Endometrial microvascular endothelial cells (primary cell): ENCODE data around the gene NEURL2. TPM values are rescaled to one million over a fixed set of nuclear protein-coding genes. Genes with fewer than 3 reads are reported as not detected.
"Not testable (repeated sequence)": the region's sequence is repeated elsewhere in the genome, so short reads cannot be mapped to it uniquely, and the experiment has no call there.

Experiments used
- in situ Hi-C: cut with HindIII; loops from 2 replicates; pipeline ENCODE4 v1.10.0; 2017; ENCODE audit warnings: low sequenced_read_pairs, low pct_unique_long_range_greater_than_20kb; ENCODE audit errors: inconsistent ontology term
- total RNA-seq: library from RNA; depleted of rRNA; stranded (reverse); fragments of >200 nt; gene quantifications from one replicate; pipeline ENCODE4 v1.2.3, GENCODE V29; 2015; ENCODE audit errors: inconsistent ontology term

The NEURL2 gene
- total RNA-seq, 1 donor from 2014 or later: 1.5 TPM

GRCh38 chr20:45882469-45883099 is 8.4 kb downstream of the NEURL2 start:
- in situ Hi-C loops: no loop called here

- in situ Hi-C loops: no loop called here
These were observed 9.8 kb downstream of the NEURL2 start, which contains the start of gene ZSWIM1 for GRCh38 chr20:45880988-45881788. Gene ZSWIM1, plus strand, starts transcription at chr20:45881227. Its CDS starts 1,366 bp downstream, at chr20:45882593.

GRCh38 chr20:45878076-45878761 is 12.8 kb downstream of the NEURL2 start:
- in situ Hi-C loops: no loop called here

GRCh38 chr20:45874576-45874975 is 16.4 kb downstream of the NEURL2 start:
- in situ Hi-C loops: no loop called here

GRCh38 chr20:45874104-45874481 is 16.9 kb downstream of the NEURL2 start:
- in situ Hi-C loops: not testable (repeated sequence)

GRCh38 chr20:45873409-45874103 is 17.5 kb downstream of the NEURL2 start:
- in situ Hi-C loops: no loop called here

GRCh38 chr20:45872626-45873025 is 18.4 kb downstream of the NEURL2 start:
- in situ Hi-C loops: no loop called here

GRCh38 chr20:45867819-45868176 is 23.2 kb downstream of the NEURL2 start:
- in situ Hi-C loops: no loop called here

GRCh38 chr20:45867136-45867818 is 23.7 kb downstream of the NEURL2 start:
- in situ Hi-C loops: no loop called here

GRCh38 chr20:45866454-45866853 is 24.6 kb downstream of the NEURL2 start:
- in situ Hi-C loops: no loop called here

GRCh38 chr20:45863543-45864470 is 27.2 kb downstream of the NEURL2 start:
- in situ Hi-C loops: no loop called here

- in situ Hi-C loops: no loop called here
These were observed 29.6 kb downstream of the NEURL2 start for GRCh38 chr20:45861221-45862075.

- in situ Hi-C loops: no loop called here
These were observed 30.3 kb downstream of the NEURL2 start for GRCh38 chr20:45860560-45861220.

GRCh38 chr20:45859916-45860315 is 31.1 kb downstream of the NEURL2 start:
- in situ Hi-C loops: no loop called here

GRCh38 chr20:45857882-45858216 is 33.2 kb downstream of the NEURL2 start:
- in situ Hi-C loops: no loop called here

- in situ Hi-C loops: no loop called here
These were observed 33.7 kb downstream of the NEURL2 start, which contains the start of the genes ACOT8 and ZSWIM3 for GRCh38 chr20:45857114-45857881. Gene ACOT8, minus strand, starts transcription at chr20:45857392. Its CDS starts 77 bp downstream, at chr20:45857315. Gene ZSWIM3, plus strand, starts transcription at chr20:45857614. Its CDS starts 212 bp downstream, at chr20:45857826.
